HG03045 (cell line): ENCODE data around the gene CLDN4.
"Not testable (repeated sequence)": the region's sequence is repeated elsewhere in the genome, so short reads cannot be mapped to it uniquely, and the experiment has no call there.

Source experiments
- ATAC-seq: cut with Tn5 transposase; IDR thresholded peaks from one replicate; pipeline ENCODE4 v1.9.1; 2021; ENCODE audit warnings: mild to moderate bottlenecking, moderate library complexity; ENCODE audit not compliant: unreplicated experiment

CLDN4 gene

GRCh38 chr7:73823257-73823656 lies 7.5 kb upstream of the CLDN4 start:
- no peak for ATAC-seq

GRCh38 chr7:73823873-73824592 lies 6.8 kb upstream of the CLDN4 start:
- no peak for ATAC-seq

GRCh38 chr7:73824986-73825385 lies 5.8 kb upstream of the CLDN4 start:
- ATAC-seq: no peak

- no peak for ATAC-seq
These were observed 3.2 kb upstream of the CLDN4 start for GRCh38 chr7:73827567-73828106.

DNA sequence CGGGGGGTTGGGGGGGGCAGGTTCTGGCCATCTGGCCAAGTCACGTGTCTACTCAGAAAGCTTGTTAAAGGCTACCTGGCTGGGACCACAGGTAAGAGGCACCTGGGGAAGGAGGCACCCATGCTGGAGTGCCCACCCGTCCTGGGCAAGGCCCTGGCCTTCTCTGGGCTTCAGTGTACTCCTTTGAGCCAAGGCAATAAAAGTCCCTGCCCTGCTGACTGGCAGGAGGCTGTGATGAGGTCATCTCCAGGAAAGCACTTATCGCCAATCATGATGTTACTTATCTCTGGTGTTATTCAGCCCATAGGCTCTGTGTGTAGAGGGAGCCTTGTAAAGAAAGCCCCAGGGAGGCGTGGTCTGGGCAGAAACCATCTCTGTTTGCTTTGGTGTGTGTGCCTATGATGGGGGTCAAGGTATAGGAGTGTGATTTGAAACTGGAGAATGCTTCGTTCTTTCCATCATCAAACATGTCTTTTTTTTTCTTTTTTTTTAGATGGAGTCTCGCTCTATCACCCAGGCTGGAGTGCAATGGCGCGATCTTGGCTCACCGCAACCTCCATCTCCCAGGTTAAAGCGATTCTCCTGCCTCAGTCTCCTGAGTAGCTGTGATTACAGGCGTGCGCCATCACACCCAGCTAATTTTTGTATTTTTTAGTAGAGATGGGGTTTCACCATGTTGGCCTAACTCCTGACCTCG lies 2.5 kb upstream of the CLDN4 start:
- ATAC-seq: no peak

- ATAC-seq: no peak
These were observed 1.8 kb upstream of the CLDN4 start for GRCh38 chr7:73828972-73829371.

GRCh38 chr7:73829505-73829904 lies 1.3 kb upstream of the CLDN4 start:
- no peak for ATAC-seq

- ATAC-seq: no peak
These were observed 695 bp upstream of the CLDN4 start for GRCh38 chr7:73829921-73830680.

DNA sequence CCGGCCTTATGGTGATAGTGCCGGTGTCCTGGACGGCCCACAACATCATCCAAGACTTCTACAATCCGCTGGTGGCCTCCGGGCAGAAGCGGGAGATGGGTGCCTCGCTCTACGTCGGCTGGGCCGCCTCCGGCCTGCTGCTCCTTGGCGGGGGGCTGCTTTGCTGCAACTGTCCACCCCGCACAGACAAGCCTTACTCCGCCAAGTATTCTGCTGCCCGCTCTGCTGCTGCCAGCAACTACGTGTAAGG lies 713 bp downstream of the CLDN4 start:
- ATAC-seq: no peak

DNA sequence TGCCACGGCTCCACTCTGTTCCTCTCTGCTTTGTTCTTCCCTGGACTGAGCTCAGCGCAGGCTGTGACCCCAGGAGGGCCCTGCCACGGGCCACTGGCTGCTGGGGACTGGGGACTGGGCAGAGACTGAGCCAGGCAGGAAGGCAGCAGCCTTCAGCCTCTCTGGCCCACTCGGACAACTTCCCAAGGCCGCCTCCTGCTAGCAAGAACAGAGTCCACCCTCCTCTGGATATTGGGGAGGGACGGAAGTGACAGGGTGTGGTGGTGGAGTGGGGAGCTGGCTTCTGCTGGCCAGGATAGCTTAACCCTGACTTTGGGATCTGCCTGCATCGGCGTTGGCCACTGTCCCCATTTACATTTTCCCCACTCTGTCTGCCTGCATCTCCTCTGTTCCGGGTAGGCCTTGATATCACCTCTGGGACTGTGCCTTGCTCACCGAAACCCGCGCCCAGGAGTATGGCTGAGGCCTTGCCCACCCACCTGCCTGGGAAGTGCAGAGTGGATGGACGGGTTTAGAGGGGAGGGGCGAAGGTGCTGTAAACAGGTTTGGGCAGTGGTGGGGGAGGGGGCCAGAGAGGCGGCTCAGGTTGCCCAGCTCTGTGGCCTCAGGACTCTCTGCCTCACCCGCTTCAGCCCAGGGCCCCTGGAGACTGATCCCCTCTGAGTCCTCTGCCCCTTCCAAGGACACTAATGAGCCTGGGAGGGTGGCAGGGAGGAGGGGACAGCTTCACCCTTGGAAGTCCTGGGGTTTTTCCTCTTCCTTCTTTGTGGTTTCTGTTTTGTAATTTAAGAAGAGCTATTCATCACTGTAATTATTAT lies 1.2 kb downstream of the CLDN4 start:
- ATAC-seq: no peak

DNA sequence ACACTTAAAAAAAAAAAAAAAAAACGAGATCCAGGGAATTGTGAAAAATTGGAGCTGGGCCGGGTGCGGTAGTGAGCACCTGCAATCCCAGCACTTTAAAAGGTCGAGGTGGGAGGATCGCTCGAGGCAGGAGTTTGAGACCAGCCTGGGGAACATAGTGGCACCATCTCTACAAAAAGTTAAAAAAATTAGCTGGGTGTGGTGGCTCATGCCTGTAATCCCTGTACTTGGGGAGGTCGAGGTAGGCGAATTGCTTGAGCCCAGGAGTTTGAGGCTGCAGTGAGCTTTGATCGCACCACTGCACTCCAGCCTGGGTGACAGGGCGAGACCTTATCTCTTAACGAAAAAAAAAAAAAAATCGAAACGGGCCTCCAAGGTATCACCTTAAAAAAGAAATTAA lies 2.0 kb downstream of the CLDN4 start:
- ATAC-seq: no peak

- no peak for ATAC-seq
These were observed 2.6 kb downstream of the CLDN4 start for GRCh38 chr7:73833251-73833919.

DNA sequence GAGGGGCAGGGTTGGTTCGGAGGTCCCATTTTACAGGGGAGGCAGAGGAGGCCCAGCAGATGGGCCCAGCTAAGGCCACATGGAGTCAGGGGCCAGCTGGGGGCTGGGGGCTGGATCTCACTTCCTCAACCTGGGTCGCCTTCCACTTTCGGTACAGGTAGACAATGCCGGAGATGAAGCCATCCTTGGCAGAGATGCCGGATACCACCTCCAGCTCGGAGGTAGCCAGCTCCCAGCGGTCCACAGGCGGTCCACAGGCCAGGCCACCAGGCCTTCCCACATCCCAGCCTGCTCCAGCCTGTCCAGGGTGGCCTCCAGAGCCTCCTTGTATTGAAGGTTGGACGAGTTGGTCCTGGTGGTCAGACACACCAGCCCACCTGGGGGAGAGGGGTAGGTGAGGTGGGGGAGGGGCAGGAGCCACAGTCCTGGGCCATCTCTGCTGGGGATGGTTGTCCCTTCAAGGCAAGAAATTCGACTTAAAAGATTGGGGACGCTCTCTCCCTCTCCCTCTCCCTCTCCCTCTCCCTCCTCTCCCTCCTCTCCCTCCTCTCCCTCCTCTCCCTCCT lies 3.9 kb downstream of the CLDN4 start:
- no peak for ATAC-seq

- not testable (repeated sequence) for ATAC-seq
These were observed 6.4 kb downstream of the CLDN4 start for GRCh38 chr7:73837167-73837566.

- ATAC-seq: no peak
These were observed 7.8 kb downstream of the CLDN4 start for GRCh38 chr7:73838642-73839041.

GRCh38 chr7:73839290-73839689 lies 8.5 kb downstream of the CLDN4 start:
- ATAC-seq: no peak

- ATAC-seq: no peak
These were observed 9.2 kb downstream of the CLDN4 start for GRCh38 chr7:73839743-73840714.

GRCh38 chr7:73840715-73841379 lies 10.1 kb downstream of the CLDN4 start:
- no peak for ATAC-seq

- no peak for ATAC-seq
These were observed 10.9 kb downstream of the CLDN4 start for GRCh38 chr7:73841689-73842066.
